DND-41 (cell line): ENCODE measurements around the gene CACNG3.

Source experiments
- ATAC-seq: fragments of 200-7000 bp; cut with Tn5 transposase; 3 replicates; pipeline ENCODE4 v1.9.1; 2021; ENCODE audit warnings: low read depth; ENCODE audit not compliant: insufficient read depth
- DNase-seq: peaks from one replicate; pipeline ENCODE4 v3.0.0-alpha.2; 2020
- H2AFZ ChIP-seq: 2 replicates; pipeline ENCODE4 v1.6.0; 2012; ENCODE audit warnings: low read depth, low read length
- H3K27ac ChIP-seq: 2 replicates; pipeline ENCODE4 v1.5.1; 2012; ENCODE audit warnings: low read length, inconsistent platforms
- H3K27me3 ChIP-seq: fragments of 200-600 bp; sonication (generic); 2 replicates; pipeline ENCODE4 v1.6.0; 2012; ENCODE audit warnings: low read length, mild to moderate bottlenecking, inconsistent platforms; ENCODE audit not compliant: insufficient read depth, poor library complexity
- H3K36me3 ChIP-seq: 2 replicates; pipeline ENCODE4 v1.5.1; 2012; ENCODE audit warnings: low read length, inconsistent platforms; ENCODE audit not compliant: insufficient read depth
- H3K4me1 ChIP-seq: 2 replicates; pipeline ENCODE4 v1.5.1; 2012; ENCODE audit warnings: mild to moderate bottlenecking, low read length; ENCODE audit not compliant: insufficient read depth
- H3K4me2 ChIP-seq: 2 replicates; pipeline ENCODE4 v1.6.0; 2012; ENCODE audit warnings: mild to moderate bottlenecking, moderate library complexity, low read length, inconsistent platforms; ENCODE audit not compliant: insufficient read depth
- H3K4me3 ChIP-seq, 2 experiments: fragments of 200-600 bp in 1 of 2; shearing (Covaris generic) in 1 of 2; 2 replicates each; pipeline ENCODE4 v1.5.1; 2012 to 2016; ENCODE audit warnings: inconsistent platforms in 2 of 2, low read length in 2 of 2, mild to moderate bottlenecking in 2 of 2, low read depth in 1 of 2, moderate library complexity in 1 of 2
- H3K79me2 ChIP-seq: 2 replicates; pipeline ENCODE4 v1.6.0; 2012; ENCODE audit warnings: low read length, inconsistent platforms; ENCODE audit not compliant: insufficient read depth
- H3K9ac ChIP-seq: 2 replicates; pipeline ENCODE4 v1.6.0; 2012; ENCODE audit warnings: low read depth, mild to moderate bottlenecking, inconsistent platforms, low read length, moderate library complexity
- H3K9me3 ChIP-seq: 2 replicates; pipeline ENCODE4 v1.5.1; 2012; ENCODE audit warnings: low read length, moderate library complexity, mild to moderate bottlenecking, inconsistent platforms; ENCODE audit not compliant: insufficient read depth, severe bottlenecking
- H4K20me1 ChIP-seq: 2 replicates; pipeline ENCODE4 v1.6.0; 2012; ENCODE audit warnings: low read length; ENCODE audit not compliant: insufficient read depth
- EZH2 ChIP-seq: IDR thresholded peaks from 3 replicates; pipeline ENCODE4 v1.6.1; 2012; ENCODE audit warnings: borderline replicate concordance, low read depth, mild to moderate bottlenecking, moderate library complexity, low read length, inconsistent platforms; ENCODE audit not compliant: severe bottlenecking
- TF ChIP-seq, protein P1 (sequence below): IDR thresholded peaks from 2 replicates; pipeline ENCODE4 v1.5.1; 2012; ENCODE audit warnings: borderline replicate concordance, low read length, moderate library complexity, mild to moderate bottlenecking; ENCODE audit not compliant: poor library complexity, severe bottlenecking; ENCODE audit errors: extremely low read depth

The CACNG3 gene

DNA sequence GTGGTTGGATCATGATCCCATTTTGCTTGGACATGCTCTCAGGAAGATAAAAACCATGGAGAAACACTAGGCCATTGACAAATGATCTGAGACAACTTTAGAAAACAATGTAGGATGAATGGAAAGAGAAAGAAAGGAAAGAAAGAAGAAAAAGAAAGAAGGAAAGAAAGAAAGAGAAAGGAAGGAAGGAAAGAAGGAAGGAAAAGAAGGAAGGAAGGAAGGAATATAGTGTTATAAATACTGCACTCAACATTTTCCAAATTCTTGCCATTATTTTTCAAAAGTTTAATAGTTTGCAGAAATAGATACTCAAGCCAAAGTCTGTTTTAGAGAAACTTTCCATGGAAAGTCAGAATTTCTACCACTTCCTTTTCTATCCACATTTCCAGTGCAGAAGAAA is 39.2 kb upstream of the CACNG3 start:
- H3K79me2 ChIP-seq, result no peaks in the 10 kb centered on the region
- H3K4me1 ChIP-seq, result no peaks in the 10 kb centered on the region
- ATAC-seq (no peak), DNase-seq (no peak)
- no peak overlapping the region for H3K4me3 ChIP-seq
- TF ChIP-seq, protein P1, sequence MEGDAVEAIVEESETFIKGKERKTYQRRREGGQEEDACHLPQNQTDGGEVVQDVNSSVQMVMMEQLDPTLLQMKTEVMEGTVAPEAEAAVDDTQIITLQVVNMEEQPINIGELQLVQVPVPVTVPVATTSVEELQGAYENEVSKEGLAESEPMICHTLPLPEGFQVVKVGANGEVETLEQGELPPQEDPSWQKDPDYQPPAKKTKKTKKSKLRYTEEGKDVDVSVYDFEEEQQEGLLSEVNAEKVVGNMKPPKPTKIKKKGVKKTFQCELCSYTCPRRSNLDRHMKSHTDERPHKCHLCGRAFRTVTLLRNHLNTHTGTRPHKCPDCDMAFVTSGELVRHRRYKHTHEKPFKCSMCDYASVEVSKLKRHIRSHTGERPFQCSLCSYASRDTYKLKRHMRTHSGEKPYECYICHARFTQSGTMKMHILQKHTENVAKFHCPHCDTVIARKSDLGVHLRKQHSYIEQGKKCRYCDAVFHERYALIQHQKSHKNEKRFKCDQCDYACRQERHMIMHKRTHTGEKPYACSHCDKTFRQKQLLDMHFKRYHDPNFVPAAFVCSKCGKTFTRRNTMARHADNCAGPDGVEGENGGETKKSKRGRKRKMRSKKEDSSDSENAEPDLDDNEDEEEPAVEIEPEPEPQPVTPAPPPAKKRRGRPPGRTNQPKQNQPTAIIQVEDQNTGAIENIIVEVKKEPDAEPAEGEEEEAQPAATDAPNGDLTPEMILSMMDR, result no peak
- no peak for TF ChIP-seq EZH2
- H3K9me3 ChIP-seq, result no peaks in the 10 kb centered on the region
- H3K4me2 ChIP-seq, result no peak overlapping the region
- peaks cover 18% of the 10 kb centered on the region; the same call in 1 of the 2 replicates for H3K36me3 ChIP-seq
- no peak overlapping the region for H3K27ac ChIP-seq
- no peaks in the 10 kb centered on the region for H4K20me1 ChIP-seq
- H3K27me3 ChIP-seq, result no peaks in the 10 kb centered on the region
- H2AFZ ChIP-seq, result no peak overlapping the region
- no peak overlapping the region for H3K9ac ChIP-seq

DNA sequence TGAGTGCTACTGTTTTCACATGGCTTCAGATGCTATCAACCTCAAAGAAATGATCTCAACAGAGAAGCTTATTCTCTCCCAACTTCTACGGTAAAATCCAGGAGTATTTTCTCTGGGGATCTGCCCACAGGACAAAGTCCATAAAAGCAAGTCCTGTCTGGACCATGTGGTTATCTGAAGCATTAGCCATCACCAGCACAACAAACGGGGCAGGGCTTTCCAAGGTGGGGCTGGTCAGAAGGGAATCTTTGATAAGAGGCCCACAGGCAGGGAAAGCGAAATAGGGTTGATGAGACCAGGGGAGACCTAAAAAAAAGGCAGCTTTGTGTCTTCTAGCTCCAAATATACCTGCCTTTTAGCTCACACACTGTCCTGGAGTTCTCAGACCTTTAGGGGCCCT is 38.7 kb upstream of the CACNG3 start:
- no peak for DNase-seq
- no peaks in the 10 kb centered on the region for H4K20me1 ChIP-seq
- H3K36me3 ChIP-seq, result peaks cover 16% of the 10 kb centered on the region; the same call in 1 of the 2 replicates
- H2AFZ ChIP-seq, result no peak overlapping the region
- H3K4me2 ChIP-seq, result no peak overlapping the region
- TF ChIP-seq, protein P1, result no peak
- no peak for TF ChIP-seq EZH2
- no peaks in the 10 kb centered on the region for H3K9me3 ChIP-seq
- H3K4me1 ChIP-seq, result no peaks in the 10 kb centered on the region
- no peaks in the 10 kb centered on the region for H3K79me2 ChIP-seq
- H3K27me3 ChIP-seq, result no peaks in the 10 kb centered on the region
- no peak for ATAC-seq
- no peak overlapping the region for H3K9ac ChIP-seq
- H3K27ac ChIP-seq, result no peak overlapping the region
- H3K4me3 ChIP-seq, result no peak overlapping the region

DNA sequence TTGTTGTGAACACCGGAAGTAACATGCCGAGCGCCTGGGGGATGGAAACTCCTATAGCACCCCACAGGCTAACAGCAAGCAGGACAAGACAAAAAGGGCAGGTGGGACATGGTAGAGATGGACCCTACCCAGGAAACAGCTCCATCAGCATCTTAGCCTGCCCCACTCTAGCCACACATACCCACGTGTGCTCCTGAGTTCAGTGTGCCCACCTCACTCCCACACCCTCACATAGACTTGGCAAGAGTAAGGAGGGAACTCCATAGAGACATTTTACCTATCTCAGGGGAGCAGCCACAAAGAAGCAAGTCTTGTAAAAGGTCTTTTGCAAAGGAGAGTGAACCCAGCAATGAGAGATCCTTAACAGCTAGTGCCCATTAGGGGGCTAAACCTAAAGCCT is 37.8 kb upstream of the CACNG3 start:
- H3K4me1 ChIP-seq, result no peaks in the 10 kb centered on the region
- H3K4me2 ChIP-seq, result no peak overlapping the region
- no peak overlapping the region for H2AFZ ChIP-seq
- no peak overlapping the region for H3K27ac ChIP-seq
- TF ChIP-seq EZH2, result no peak
- TF ChIP-seq, protein P1, result no peak
- no peak overlapping the region for H3K9ac ChIP-seq
- H3K27me3 ChIP-seq, result no peaks in the 10 kb centered on the region
- H3K9me3 ChIP-seq, result no peaks in the 10 kb centered on the region
- peaks cover 13% of the 10 kb centered on the region; the same call in 1 of the 2 replicates for H3K36me3 ChIP-seq
- no peaks in the 10 kb centered on the region for H3K79me2 ChIP-seq
- no peak overlapping the region for H3K4me3 ChIP-seq
- H4K20me1 ChIP-seq, result no peaks in the 10 kb centered on the region
- DNase-seq (no peak), ATAC-seq (no peak)

DNA sequence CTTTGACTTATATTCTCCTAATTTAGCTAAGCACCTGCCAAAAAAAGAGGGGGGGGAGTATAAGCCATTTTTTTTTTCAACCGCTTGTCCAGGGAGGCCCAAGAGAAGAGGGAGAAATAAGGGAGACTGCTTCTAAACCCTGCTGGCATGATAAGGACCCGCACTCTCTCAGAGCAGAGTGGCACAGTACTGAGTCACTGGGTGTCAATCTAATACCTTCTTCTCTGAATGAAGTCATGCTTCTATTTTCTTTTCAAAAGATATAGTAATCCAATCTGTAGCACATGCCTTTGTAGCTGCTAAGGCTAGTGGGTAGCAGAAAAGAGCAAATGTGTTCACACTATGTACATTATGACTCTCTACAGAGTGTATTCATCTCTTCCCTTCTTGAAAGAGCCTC is 34.9 kb upstream of the CACNG3 start:
- no peaks in the 10 kb centered on the region for H3K36me3 ChIP-seq
- no peaks in the 10 kb centered on the region for H3K27me3 ChIP-seq
- no peak overlapping the region for H3K4me3 ChIP-seq
- ATAC-seq, result no peak
- no peaks in the 10 kb centered on the region for H3K9me3 ChIP-seq
- H3K27ac ChIP-seq, result no peak overlapping the region
- DNase-seq, result no peak
- H4K20me1 ChIP-seq, result no peaks in the 10 kb centered on the region
- H3K9ac ChIP-seq, result no peak overlapping the region
- no peaks in the 10 kb centered on the region for H3K79me2 ChIP-seq
- TF ChIP-seq EZH2, result no peak
- TF ChIP-seq, protein P1, result no peak
- H2AFZ ChIP-seq, result no peak overlapping the region
- no peak overlapping the region for H3K4me2 ChIP-seq
- no peaks in the 10 kb centered on the region for H3K4me1 ChIP-seq
